Muscle layer of duodenum (tissue), 2 donors: Measurements from ENCODE around the gene CAMK1D.

Experiments
- H3K27ac ChIP-seq: one replicate; pipeline ENCODE4 v1.7.0; 2013; ENCODE audit warnings: mild to moderate bottlenecking, low read length
- H3K27me3 ChIP-seq: one replicate; pipeline ENCODE4 v1.7.0; 2013; ENCODE audit warnings: low read depth, mild to moderate bottlenecking, control low read depth, low read length
- H3K36me3 ChIP-seq, 2 donors: one replicate each; pipeline ENCODE4 v1.7.0; 2013; ENCODE audit warnings: low read length in 2 of 2, control low read depth in 1 of 2, mild to moderate bottlenecking in 1 of 2; ENCODE audit not compliant: insufficient read depth in 2 of 2, control insufficient read depth in 1 of 2
- H3K4me1 ChIP-seq, 2 donors: one replicate each; pipeline ENCODE4 v1.7.0; 2013; ENCODE audit warnings: low read length in 2 of 2, mild to moderate bottlenecking in 2 of 2, control low read depth in 1 of 2, moderate library complexity in 1 of 2; ENCODE audit not compliant: insufficient read depth in 2 of 2, control insufficient read depth in 1 of 2
- H3K4me3 ChIP-seq, 2 donors: one replicate each; pipeline ENCODE4 v1.7.0; 2013; ENCODE audit warnings: low read length in 2 of 2, low read depth in 1 of 2, mild to moderate bottlenecking in 1 of 2
- H3K9me3 ChIP-seq, 2 donors: one replicate each; pipeline ENCODE4 v1.7.0; 2013; ENCODE audit warnings: low read length in 2 of 2, control low read depth in 1 of 2, mild to moderate bottlenecking in 1 of 2; ENCODE audit not compliant: control insufficient read depth in 1 of 2
- donor health status: healthy.

CAMK1D gene

DNA sequence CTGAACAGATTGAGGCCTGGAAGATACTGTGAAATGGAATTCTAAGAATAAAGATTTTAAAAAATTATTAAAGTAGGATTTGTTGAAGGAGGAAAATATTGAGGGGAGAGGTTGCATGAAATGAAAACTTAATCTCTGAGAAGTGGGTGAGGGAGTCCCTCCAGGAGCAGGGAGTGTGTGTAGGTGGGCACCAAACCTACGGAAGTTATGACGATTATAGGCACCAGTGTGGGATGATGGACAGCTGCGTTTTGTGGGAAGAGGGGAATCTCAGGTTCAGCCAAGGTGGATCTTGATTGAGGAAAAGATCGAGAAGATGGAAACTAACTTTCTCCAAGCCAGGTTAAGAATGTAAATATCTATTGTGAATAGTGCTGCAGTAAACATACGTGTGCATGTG, 405.7 kb downstream of the CAMK1D start:
- Histone ChIP-seq H3K27ac (no peak overlapping the region), H3K36me3 (no peaks in the 10 kb centered on the region), H3K9me3 (no peaks in the 10 kb centered on the region), H3K27me3 (no peaks in the 10 kb centered on the region), H3K4me3 (no peak overlapping the region), H3K4me1 (no peaks in the 10 kb centered on the region)

DNA sequence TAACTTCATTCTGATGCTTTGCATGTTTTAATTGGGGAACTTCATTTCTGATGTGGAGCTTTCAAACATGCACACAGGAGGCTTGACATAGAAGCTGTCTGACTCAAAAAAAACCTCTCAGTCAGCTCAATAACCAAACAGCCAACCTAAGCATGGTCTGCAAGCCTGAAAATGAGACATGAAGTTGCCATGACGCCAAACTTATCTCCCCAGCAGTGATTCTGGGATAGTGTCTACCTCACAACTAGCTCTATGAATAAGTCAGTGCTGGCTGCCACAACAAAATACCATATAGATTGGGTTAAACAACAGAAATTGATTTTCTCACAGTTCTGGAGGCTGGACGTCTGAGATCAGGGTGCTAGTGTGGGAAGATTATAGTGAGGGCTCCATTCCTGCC, 408.0 kb downstream of the CAMK1D start:
- peaks cover 0 to 8% of the 10 kb centered on the region in 2 donors for H3K36me3 ChIP-seq
- no peaks in the 10 kb centered on the region for H3K27me3 ChIP-seq
- no peaks in the 10 kb centered on the region for H3K9me3 ChIP-seq
- H3K27ac ChIP-seq: no peak overlapping the region
- H3K4me1 ChIP-seq: no peaks in the 10 kb centered on the region
- no peak overlapping the region for H3K4me3 ChIP-seq

DNA sequence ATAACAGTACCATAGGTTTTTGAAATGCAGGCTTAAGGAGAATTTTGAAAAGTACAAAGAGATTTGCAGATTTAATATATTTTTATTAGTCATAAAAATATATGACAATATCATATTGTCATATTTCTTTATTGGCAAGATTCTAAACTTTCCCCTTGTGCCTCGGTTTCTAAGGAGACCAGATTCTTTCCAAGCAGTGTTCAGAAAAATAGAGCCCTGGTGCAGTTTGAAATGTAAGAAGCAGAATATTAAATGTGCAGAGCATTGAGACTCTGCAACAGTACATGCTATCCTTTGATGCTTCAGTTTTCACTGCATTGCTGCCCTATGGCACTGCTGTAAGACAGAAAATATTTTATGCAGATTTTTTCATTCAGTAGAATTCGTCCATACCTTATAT, 408.9 kb downstream of the CAMK1D start:
- H3K9me3 ChIP-seq: no peaks in the 10 kb centered on the region
- H3K27ac ChIP-seq: no peak overlapping the region
- peaks cover 0 to 14% of the 10 kb centered on the region in 2 donors for H3K36me3 ChIP-seq
- no peaks in the 10 kb centered on the region for H3K27me3 ChIP-seq
- no peak overlapping the region for H3K4me3 ChIP-seq
- no peaks in the 10 kb centered on the region for H3K4me1 ChIP-seq

DNA sequence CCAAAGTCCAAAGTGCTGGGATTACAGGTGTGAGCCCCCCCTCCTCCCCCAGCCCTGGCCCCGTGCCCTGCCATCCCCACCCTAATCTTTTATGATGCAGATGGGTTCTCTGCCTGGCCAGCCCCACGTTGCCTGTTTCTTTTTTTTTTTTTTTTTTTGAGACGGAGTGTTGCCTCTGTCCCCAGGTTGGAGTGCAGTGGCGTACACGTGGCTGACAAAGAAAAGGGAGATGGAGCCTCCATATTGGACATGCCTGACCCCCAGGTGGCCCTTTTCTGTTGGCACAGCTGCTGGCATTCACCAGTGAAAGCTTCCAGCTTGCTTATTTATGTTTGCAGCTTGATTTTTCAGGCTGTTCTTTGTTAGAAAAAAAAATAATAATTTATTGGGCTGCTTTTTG, 416.9 kb downstream of the CAMK1D start:
- H3K9me3 ChIP-seq: no peaks in the 10 kb centered on the region
- H3K27ac ChIP-seq: no peak overlapping the region
- peaks cover 0 to 18% of the 10 kb centered on the region in 2 donors for H3K36me3 ChIP-seq
- no peaks in the 10 kb centered on the region for H3K4me1 ChIP-seq
- H3K27me3 ChIP-seq: no peaks in the 10 kb centered on the region
- no peak overlapping the region for H3K4me3 ChIP-seq

- H3K27me3 ChIP-seq: no peaks in the 10 kb centered on the region
Observed at GRCh38 chr10:12768156-12769100, 419.1 kb downstream of the CAMK1D start.

DNA sequence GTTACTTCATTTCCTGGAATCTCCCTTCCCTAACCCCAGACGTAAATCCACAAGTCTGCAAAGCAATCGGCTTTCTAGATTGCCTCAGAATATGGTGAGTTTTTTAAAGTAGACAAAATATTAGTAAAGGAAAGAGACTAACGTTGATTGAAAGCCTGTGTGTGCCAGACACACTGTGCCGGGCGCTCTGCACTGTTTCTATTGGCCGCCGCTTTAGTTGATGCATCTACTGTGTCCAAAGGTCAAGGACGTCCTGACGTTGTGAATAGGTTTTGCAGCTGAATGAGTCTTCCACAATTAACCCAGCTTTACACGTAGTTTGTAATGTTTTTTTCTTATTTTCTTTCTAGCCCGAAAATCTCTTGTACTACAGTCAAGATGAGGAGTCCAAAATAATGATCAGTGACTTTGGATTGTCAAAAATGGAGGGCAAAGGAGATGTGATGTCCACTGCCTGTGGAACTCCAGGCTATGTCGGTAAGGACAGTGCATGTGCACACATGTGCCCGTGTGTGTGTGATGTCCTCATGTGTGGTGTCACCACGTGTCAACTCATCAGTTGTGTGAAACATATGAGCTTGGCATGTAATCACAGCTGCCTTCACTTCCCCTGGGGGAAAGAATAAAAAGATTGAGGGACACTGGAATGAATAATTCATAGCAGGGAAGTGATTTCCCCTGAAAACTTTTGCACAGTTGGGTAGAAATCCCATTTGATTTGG, 420.1 kb downstream of the CAMK1D start:
- Histone ChIP-seq H3K36me3 (peaks cover 0 to 8% of the 10 kb centered on the region in 2 donors), H3K9me3 (no peaks in the 10 kb centered on the region), H3K27ac (no peak overlapping the region), H3K4me3 (no peak overlapping the region), H3K4me1 (no peaks in the 10 kb centered on the region), H3K27me3 (no peaks in the 10 kb centered on the region)

More at GRCh38 chr10:12768156-12769100, 419.1 kb downstream of the CAMK1D start:
- Histone ChIP-seq H3K36me3 (peaks cover 0 to 8% of the 10 kb centered on the region in 2 donors), H3K9me3 (no peaks in the 10 kb centered on the region), H3K4me3 (no peak overlapping the region), H3K27ac (no peak overlapping the region), H3K4me1 (no peaks in the 10 kb centered on the region)

GRCh38 chr10:12771981-12772760, 422.8 kb downstream of the CAMK1D start:
- no peaks in the 10 kb centered on the region for H3K27me3 ChIP-seq

GRCh38 chr10:12772797-12773587, 423.6 kb downstream of the CAMK1D start:
- Histone ChIP-seq H3K27ac (no peak overlapping the region), H3K9me3 (no peaks in the 10 kb centered on the region)

More at GRCh38 chr10:12771981-12772760, 422.8 kb downstream of the CAMK1D start:
- no peaks in the 10 kb centered on the region for H3K4me1 ChIP-seq
- H3K36me3 ChIP-seq: peaks cover 0 to 8% of the 10 kb centered on the region in 2 donors
- no peaks in the 10 kb centered on the region for H3K9me3 ChIP-seq
- no peak overlapping the region for H3K4me3 ChIP-seq
- H3K27ac ChIP-seq: no peak overlapping the region

DNA sequence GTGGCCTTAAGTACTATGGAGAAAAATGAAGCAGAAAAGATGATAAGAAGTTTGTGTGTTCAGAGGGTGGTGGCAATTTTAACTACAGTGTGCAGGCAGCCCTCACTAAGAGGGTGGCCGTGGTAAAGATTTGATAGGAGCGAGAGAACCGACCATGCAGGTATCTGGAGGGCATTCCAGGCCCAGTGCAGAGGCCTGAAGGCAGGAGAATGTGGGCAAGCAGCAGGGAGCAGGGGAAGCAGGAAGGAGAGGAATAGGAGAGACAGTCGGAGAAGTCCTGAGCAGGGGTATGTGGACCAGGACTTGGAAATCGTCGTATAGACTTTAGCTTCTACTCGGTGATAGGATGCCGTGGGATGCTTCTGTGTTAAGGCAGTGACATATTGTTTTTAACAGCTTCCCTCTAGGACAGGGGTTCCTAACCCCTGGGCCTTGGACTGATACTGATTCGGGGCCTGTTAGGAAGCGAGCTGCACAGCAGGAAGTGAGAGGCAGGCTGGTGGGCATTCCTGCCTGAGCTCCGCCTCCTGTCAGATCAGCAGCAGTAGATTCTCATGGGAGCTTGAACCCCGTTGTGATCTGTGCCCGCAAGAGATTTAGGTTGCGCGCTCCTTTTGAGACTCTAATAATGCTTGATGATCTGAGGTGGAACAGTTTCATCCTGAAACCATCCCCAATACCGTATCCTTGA, 425.0 kb downstream of the CAMK1D start:
- H3K27ac ChIP-seq: no peak overlapping the region
- H3K9me3 ChIP-seq: no peaks in the 10 kb centered on the region
- peaks cover 0 to 8% of the 10 kb centered on the region in 2 donors for H3K36me3 ChIP-seq
- H3K27me3 ChIP-seq: no peaks in the 10 kb centered on the region
- no peaks in the 10 kb centered on the region for H3K4me1 ChIP-seq
- no peak overlapping the region for H3K4me3 ChIP-seq

More at GRCh38 chr10:12772797-12773587, 423.6 kb downstream of the CAMK1D start:
- Histone ChIP-seq H3K27me3 (no peaks in the 10 kb centered on the region), H3K4me3 (no peak overlapping the region), H3K4me1 (no peaks in the 10 kb centered on the region), H3K36me3 (peaks cover 0 to 8% of the 10 kb centered on the region in 2 donors)
